ENCODE measurements around the gene RLN3. TPM values are rescaled to one million over a fixed set of nuclear protein-coding genes. Genes with fewer than 3 reads are reported as not detected.

Gene RLN3
- total and polyA plus RNA-seq, 9 of the 15 experiments (the other 6 are each of a cell fraction or from before 2014, with no cell fraction given) = 0.31 to 1.2 (median 0.71) TPM; not detected in 6

DNA sequence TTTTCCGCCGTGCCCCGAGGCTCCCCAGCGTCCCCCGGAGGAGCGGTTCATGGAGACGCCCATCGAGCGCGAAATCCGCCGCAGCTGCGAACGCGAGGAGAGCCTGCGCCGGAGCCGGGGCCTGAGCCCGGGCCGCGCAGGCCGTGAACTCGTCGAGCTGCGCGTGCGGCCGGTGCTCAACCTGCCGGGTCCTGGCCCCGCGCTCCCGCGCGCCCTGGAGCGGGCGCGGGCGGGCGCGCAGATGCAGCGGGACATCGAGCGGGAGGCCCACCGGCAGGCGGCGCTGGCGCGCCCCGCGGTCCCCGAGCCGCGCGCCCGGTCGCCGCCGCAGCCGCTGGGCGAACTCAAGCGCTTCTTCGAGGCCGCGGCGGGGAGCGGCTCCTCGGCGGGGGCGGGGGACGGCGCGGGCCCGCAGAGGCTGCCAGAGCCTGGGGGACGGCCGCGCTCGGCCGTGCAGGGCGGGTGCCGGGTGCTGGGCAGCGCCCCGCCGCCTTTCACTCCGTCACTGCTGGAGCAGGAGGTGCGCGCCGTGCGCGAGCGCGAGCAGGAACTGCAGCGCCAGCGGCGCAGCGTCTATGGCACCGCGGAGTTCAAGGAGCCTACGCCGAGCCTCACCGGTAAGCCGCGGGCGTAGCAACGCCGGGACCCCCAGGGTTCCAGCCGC, 45.4 kb downstream of the RLN3 start (continued):
- TF ChIP-seq, protein P1, sequence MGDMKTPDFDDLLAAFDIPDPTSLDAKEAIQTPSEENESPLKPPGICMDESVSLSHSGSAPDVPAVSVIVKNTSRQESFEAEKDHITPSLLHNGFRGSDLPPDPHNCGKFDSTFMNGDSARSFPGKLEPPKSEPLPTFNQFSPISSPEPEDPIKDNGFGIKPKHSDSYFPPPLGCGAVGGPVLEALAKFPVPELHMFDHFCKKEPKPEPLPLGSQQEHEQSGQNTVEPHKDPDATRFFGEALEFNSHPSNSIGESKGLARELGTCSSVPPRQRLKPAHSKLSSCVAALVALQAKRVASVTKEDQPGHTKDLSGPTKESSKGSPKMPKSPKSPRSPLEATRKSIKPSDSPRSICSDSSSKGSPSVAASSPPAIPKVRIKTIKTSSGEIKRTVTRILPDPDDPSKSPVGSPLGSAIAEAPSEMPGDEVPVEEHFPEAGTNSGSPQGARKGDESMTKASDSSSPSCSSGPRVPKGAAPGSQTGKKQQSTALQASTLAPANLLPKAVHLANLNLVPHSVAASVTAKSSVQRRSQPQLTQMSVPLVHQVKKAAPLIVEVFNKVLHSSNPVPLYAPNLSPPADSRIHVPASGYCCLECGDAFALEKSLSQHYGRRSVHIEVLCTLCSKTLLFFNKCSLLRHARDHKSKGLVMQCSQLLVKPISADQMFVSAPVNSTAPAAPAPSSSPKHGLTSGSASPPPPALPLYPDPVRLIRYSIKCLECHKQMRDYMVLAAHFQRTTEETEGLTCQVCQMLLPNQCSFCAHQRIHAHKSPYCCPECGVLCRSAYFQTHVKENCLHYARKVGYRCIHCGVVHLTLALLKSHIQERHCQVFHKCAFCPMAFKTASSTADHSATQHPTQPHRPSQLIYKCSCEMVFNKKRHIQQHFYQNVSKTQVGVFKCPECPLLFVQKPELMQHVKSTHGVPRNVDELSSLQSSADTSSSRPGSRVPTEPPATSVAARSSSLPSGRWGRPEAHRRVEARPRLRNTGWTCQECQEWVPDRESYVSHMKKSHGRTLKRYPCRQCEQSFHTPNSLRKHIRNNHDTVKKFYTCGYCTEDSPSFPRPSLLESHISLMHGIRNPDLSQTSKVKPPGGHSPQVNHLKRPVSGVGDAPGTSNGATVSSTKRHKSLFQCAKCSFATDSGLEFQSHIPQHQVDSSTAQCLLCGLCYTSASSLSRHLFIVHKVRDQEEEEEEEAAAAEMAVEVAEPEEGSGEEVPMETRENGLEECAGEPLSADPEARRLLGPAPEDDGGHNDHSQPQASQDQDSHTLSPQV (IDR thresholded peaks at IDR 0.05) = peak; percentile 55; the same call in 1 of the 2 replicates
- TF ChIP-seq, protein P2, sequence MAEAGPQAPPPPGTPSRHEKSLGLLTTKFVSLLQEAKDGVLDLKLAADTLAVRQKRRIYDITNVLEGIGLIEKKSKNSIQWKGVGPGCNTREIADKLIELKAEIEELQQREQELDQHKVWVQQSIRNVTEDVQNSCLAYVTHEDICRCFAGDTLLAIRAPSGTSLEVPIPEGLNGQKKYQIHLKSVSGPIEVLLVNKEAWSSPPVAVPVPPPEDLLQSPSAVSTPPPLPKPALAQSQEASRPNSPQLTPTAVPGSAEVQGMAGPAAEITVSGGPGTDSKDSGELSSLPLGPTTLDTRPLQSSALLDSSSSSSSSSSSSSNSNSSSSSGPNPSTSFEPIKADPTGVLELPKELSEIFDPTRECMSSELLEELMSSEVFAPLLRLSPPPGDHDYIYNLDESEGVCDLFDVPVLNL (CRISPR knock-in tag; IDR thresholded peaks at IDR 0.05; ENCODE audit: low read depth) = no peak
- TF ChIP-seq, protein P3, sequence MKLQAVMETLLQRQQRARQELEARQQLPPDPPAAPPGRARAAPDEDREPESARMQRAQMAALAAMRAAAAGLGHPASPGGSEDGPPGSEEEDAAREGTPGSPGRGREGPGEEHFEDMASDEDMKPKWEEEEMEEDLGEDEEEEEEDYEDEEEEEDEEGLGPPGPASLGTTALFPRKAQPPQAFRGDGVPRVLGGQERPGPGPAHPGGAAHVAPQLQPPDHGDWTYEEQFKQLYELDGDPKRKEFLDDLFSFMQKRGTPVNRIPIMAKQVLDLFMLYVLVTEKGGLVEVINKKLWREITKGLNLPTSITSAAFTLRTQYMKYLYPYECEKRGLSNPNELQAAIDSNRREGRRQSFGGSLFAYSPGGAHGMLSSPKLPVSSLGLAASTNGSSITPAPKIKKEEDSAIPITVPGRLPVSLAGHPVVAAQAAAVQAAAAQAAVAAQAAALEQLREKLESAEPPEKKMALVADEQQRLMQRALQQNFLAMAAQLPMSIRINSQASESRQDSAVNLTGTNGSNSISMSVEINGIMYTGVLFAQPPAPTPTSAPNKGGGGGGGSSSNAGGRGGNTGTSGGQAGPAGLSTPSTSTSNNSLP (IDR thresholded peaks at IDR 0.05; ENCODE audit: borderline replicate concordance, low read depth, low read length) = no peak
- TF ChIP-seq, protein P4, sequence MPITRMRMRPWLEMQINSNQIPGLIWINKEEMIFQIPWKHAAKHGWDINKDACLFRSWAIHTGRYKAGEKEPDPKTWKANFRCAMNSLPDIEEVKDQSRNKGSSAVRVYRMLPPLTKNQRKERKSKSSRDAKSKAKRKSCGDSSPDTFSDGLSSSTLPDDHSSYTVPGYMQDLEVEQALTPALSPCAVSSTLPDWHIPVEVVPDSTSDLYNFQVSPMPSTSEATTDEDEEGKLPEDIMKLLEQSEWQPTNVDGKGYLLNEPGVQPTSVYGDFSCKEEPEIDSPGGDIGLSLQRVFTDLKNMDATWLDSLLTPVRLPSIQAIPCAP (CRISPR knock-in tag; IDR thresholded peaks at IDR 0.05; ENCODE audit: borderline replicate concordance) = no peak
- TF ChIP-seq, protein P5, sequence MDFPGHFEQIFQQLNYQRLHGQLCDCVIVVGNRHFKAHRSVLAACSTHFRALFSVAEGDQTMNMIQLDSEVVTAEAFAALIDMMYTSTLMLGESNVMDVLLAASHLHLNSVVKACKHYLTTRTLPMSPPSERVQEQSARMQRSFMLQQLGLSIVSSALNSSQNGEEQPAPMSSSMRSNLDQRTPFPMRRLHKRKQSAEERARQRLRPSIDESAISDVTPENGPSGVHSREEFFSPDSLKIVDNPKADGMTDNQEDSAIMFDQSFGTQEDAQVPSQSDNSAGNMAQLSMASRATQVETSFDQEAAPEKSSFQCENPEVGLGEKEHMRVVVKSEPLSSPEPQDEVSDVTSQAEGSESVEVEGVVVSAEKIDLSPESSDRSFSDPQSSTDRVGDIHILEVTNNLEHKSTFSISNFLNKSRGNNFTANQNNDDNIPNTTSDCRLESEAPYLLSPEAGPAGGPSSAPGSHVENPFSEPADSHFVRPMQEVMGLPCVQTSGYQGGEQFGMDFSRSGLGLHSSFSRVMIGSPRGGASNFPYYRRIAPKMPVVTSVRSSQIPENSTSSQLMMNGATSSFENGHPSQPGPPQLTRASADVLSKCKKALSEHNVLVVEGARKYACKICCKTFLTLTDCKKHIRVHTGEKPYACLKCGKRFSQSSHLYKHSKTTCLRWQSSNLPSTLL (IDR thresholded peaks at IDR 0.05) = no peak
- TF ChIP-seq, protein P6, sequence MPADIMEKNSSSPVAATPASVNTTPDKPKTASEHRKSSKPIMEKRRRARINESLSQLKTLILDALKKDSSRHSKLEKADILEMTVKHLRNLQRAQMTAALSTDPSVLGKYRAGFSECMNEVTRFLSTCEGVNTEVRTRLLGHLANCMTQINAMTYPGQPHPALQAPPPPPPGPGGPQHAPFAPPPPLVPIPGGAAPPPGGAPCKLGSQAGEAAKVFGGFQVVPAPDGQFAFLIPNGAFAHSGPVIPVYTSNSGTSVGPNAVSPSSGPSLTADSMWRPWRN (IDR thresholded peaks at IDR 0.05; ENCODE audit: low read depth) = no peak
- TF ChIP-seq C11orf30 (IDR thresholded peaks at IDR 0.05; ENCODE audit: low read depth) (no peak), NCOA2 (IDR thresholded peaks at IDR 0.05; ENCODE audit: partially characterized antibody in 2 of 2) (no peak), ZNF696 (CRISPR knock-in tag; conservative IDR thresholded peaks at IDR 0.05) (no peak), TBL1XR1 (IDR thresholded peaks at IDR 0.05; ENCODE audit: low read length in 2 of 2) (no peak), ZNF324 (CRISPR knock-in tag; IDR thresholded peaks at IDR 0.05) (no peak)
- TF ChIP-seq, protein P7, sequence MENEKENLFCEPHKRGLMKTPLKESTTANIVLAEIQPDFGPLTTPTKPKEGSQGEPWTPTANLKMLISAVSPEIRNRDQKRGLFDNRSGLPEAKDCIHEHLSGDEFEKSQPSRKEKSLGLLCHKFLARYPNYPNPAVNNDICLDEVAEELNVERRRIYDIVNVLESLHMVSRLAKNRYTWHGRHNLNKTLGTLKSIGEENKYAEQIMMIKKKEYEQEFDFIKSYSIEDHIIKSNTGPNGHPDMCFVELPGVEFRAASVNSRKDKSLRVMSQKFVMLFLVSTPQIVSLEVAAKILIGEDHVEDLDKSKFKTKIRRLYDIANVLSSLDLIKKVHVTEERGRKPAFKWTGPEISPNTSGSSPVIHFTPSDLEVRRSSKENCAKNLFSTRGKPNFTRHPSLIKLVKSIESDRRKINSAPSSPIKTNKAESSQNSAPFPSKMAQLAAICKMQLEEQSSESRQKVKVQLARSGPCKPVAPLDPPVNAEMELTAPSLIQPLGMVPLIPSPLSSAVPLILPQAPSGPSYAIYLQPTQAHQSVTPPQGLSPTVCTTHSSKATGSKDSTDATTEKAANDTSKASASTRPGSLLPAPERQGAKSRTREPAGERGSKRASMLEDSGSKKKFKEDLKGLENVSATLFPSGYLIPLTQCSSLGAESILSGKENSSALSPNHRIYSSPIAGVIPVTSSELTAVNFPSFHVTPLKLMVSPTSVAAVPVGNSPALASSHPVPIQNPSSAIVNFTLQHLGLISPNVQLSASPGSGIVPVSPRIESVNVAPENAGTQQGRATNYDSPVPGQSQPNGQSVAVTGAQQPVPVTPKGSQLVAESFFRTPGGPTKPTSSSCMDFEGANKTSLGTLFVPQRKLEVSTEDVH (IDR thresholded peaks at IDR 0.05; ENCODE audit: low read depth, partially characterized antibody) = no peak

Data from K562 (cell line).